ENCODE results near the gene GAR1. TPM values are rescaled to one million over a fixed set of nuclear protein-coding genes. Genes with fewer than 3 reads are reported as not detected.

The GAR1 gene
- total RNA-seq, 1 experiment from 2014 or later: 40.6 TPM

DNA sequence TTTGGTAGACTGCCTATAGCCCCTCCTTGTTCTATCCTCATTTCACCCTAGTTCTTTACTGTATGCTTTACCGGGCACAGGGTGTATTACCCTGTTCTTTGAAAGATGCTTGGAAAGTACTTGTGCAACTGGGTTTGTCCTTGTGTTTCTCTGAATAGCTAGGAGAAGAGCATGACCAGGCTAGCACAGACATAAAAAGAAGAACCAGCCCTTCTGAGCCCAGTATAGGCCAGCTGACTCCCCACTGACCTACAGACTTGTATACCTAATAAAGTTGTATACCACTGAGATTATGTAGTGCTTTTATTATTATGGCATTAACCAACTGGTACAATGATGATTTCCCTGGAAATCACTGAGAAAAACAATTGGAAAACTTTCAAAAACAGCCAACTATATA lies 28.7 kb upstream of the GAR1 start:
- CTCF ChIA-PET: no interaction called here
- no peak overlapping the region for H3K27ac ChIP-seq (ENCODE audit: low read depth, low read length)

More for the DNA sequence above, 28.7 kb upstream of the GAR1 start:
- no peak overlapping the region for H3K9ac ChIP-seq (ENCODE audit: low read length)
- H3K4me3 ChIP-seq (replicated peaks in 1 of 2; ENCODE audit: low read depth in 1 of 2, low read length in 2 of 2): no peak overlapping the region
- H3K36me3 ChIP-seq (ENCODE audit: control insufficient read depth in 1 of 2, insufficient read depth in 2 of 2, low read length in 2 of 2): no peaks in the 10 kb centered on the region
- DNase-seq (ENCODE audit: low read depth, low spot score) (no peak), ATAC-seq (no peak)
- POLR2A ChIA-PET: no interaction called here
- H3K9me2 ChIP-seq (ENCODE audit: insufficient read depth): no peaks in the 10 kb centered on the region
- no peaks in the 10 kb centered on the region for H3K27me3 ChIP-seq (ENCODE audit: insufficient read depth, low read length)
- intact Hi-C loops (cut with micrococcal nuclease): no loop called here
- TF ChIP-seq ZFX (IDR thresholded peaks at IDR 0.05) (no peak), SRF (IDR thresholded peaks at IDR 0.05; ENCODE audit: low read depth) (no peak), EZH2phosphoT487 (IDR thresholded peaks at IDR 0.05; ENCODE audit: borderline replicate concordance) (no peak), POLR2A (IDR thresholded peaks at IDR 0.05; ENCODE audit: borderline replicate concordance, extremely low read depth, insufficient read depth, insufficient read length) (no peak), REST (IDR thresholded peaks at IDR 0.05; ENCODE audit: low read depth) (no peak), EZH2 (IDR thresholded peaks at IDR 0.05) (no peak), ZNF274 (IDR thresholded peaks at IDR 0.05; ENCODE audit: low read depth, low read length) (no peak), FOSL1 (IDR thresholded peaks at IDR 0.05; ENCODE audit: low read depth) (no peak)
- H3K79me2 ChIP-seq (ENCODE audit: insufficient read depth, low read length): no peaks in the 10 kb centered on the region
- H3K4me2 ChIP-seq (ENCODE audit: low read length): no peak overlapping the region
- H2AFZ ChIP-seq (ENCODE audit: low read depth, low read length, poor library complexity, severe bottlenecking): peak overlapping the region; percentile 22
- RAD21 ChIA-PET (ENCODE audit: low non-redundant PET in 1 of 2, low total read pairs in 2 of 2, uncharacterized antibody in 2 of 2, unreplicated experiment in 2 of 2): no interaction called here
- no peaks in the 10 kb centered on the region for H3K4me1 ChIP-seq (ENCODE audit: control insufficient read depth in 1 of 2, insufficient read depth in 2 of 2, low read length in 2 of 2)
- no peaks in the 10 kb centered on the region for H4K20me1 ChIP-seq (ENCODE audit: insufficient read depth)
- no TSS peak for BruUV-seq (replicated peaks)
- no peaks in the 10 kb centered on the region for H3K9me3 ChIP-seq (ENCODE audit: control insufficient read depth in 1 of 2, insufficient read depth in 1 of 2, low read depth in 1 of 2, low read length in 2 of 2)

Data from HCT116 (cell line).